VCaP (cell line): ENCODE measurements around the gene C11orf68.

ENCODE experiments used
- H3K27ac ChIP-seq: fragments of 450-650 bp; 2 replicates; pipeline ENCODE4 v1.5.1; 2017
- TF ChIP-seq, protein P1 (sequence below): fragments of 450-650 bp; conservative IDR thresholded peaks from 2 replicates; pipeline ENCODE4 v1.5.1; 2017; ENCODE audit warnings: mild to moderate bottlenecking, moderate library complexity

Gene C11orf68

DNA sequence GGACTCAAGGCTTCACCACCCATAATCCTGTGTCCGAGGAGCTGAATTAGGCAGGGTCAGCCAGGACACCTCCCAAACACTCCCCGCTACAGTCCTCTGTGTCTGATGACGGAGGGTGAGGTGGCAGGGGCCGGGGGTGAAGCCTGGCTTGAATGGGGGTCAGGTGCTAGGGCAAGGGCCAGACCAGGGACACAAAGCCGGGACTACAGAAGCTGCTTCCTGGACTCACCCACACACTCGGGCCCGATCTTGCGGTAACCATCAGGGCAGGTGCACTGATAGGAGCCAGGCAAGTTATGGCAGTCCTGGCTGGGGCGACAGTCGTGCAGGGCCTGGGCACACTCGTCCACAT is 48.6 kb downstream of the C11orf68 start:
- TF ChIP-seq, protein P1, sequence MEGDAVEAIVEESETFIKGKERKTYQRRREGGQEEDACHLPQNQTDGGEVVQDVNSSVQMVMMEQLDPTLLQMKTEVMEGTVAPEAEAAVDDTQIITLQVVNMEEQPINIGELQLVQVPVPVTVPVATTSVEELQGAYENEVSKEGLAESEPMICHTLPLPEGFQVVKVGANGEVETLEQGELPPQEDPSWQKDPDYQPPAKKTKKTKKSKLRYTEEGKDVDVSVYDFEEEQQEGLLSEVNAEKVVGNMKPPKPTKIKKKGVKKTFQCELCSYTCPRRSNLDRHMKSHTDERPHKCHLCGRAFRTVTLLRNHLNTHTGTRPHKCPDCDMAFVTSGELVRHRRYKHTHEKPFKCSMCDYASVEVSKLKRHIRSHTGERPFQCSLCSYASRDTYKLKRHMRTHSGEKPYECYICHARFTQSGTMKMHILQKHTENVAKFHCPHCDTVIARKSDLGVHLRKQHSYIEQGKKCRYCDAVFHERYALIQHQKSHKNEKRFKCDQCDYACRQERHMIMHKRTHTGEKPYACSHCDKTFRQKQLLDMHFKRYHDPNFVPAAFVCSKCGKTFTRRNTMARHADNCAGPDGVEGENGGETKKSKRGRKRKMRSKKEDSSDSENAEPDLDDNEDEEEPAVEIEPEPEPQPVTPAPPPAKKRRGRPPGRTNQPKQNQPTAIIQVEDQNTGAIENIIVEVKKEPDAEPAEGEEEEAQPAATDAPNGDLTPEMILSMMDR: no peak
- H3K27ac ChIP-seq: peak overlapping the region; percentile 4; the same call in 1 of the 2 replicates

DNA sequence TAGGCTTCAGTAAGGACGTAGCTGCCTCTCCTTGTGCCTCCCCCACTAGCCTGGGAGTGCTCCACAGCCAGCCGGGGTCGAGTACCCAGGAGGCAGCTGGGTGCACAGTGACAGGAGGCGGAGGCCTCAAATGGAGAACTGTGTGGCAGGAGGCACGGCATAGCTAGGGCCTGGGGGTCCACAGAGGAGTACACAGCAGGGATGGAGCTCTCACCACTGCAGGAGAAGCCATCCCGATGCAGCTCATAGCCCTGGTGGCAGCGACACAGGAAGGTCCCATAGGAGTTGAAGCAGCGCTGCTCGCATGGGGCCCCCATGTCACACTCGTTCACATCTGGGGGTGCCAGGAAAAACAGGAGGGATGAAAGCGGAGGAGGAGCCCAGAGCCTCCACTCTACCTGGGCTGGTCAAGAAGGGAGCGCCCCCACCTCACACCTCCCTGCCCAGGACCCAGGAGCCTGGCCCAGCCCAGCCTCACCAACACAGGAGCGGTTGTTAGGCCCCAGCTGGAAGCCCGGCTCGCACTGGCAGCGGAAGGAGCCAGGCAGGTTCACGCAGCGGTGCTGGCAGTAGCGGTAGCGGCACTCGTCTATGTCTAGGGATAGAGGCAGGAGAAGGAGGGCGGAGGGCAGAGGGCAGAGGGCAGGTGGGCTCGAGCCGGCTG is 49.1 kb downstream of the C11orf68 start:
- no peak overlapping the region; the same call in 1 of the 2 replicates for H3K27ac ChIP-seq
- TF ChIP-seq, protein P1: no peak

DNA sequence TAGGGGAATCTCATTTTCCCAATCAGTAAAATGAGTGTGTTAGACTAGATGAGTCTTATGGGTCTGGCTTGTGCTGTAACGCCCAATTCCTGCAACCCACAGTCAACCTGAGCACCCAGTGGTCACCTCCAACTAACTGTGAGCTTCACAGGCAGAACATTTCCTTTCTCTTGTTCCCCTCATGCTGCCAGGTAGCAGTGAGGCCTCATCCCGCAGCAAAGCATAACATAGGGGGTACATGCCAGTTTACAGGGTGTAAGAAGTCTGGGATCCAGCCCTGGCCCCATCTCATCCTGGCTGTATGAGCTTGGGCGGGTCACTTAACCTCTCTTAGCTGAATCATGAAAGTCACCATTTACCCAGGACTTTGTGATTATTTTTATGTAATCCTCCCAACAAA is 50.0 kb downstream of the C11orf68 start:
- no peak overlapping the region for H3K27ac ChIP-seq
- TF ChIP-seq, protein P1: no peak

DNA sequence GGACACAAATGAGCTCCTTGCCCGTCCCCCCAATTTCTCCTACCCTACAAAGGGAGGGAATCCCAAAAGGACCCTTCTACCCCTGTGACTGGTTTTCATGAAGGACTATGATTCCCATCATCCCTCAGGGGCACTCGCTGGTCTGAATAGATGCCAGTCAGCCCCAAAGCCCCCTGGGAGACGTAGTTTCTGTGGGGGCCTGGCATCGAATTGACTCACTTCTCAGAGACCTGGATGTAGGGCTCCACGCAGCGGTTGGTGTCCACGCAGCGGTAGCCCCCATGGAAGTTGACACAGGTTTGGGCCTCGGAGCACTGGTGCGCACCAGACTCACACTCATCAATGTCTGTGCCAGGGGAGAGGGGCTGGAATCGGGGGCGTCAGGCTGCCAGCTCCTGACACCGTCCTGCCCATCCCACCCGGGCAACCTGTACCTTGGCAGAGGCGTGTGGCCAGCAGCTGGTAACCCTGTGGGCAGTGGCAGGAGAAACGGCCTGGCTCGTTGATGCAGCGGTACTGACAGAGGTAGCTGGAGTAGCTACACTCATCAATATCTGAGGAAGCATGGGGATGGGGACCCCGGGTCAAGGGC is 50.7 kb downstream of the C11orf68 start:
- no peak overlapping the region for H3K27ac ChIP-seq
- TF ChIP-seq, protein P1: no peak

DNA sequence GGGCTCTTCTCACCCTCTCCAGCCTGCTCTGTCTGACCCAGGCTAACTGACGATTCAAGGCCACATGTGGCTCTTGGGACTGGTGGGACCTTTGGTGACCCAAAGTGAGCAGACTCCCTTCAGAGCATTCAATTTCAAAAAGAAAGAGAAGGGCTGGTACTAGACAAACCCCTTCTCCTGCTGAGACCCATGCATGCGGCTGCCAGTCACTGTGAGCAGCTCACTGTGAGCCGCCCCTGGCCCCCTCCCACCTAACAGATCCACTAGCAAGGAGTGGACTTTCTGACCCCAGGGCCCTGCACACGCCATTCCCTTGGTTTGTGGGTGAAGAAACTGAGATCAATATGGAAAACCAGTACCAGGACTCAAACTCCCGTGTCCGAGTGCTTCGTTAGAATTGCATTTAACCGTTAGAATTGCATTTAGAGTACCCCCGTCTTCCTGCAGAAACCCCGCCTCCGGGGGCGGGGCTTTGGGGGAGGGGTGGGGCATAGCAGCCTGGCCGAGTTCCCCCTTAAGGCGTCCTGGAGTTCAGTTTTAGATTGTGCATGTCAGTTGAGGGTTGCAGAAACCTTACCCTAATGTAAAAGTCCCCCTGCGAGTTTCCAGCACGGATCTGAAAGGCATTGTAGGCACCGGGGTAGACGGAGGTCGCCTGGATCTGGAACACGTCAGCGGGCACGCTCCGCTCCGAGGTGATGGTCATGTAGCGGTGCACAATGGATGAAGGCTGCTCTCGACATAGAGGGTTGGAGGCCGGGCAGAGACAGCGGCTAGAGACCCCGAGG is 51.4 kb downstream of the C11orf68 start:
- no peak overlapping the region for H3K27ac ChIP-seq
- TF ChIP-seq, protein P1: no peak
